ENCODE measurements around the gene CAPN12. TPM values are rescaled to one million over a fixed set of nuclear protein-coding genes. Genes with fewer than 3 reads are reported as not detected.
A peak's percentile ranks its signal among the peaks of the same experiment; 100 is the strongest.

CAPN12 gene
- total and polyA plus RNA-seq, 10 of the 15 experiments (the other 5 are each of a cell fraction or from before 2014, with no cell fraction given) = 0.64 to 4.6 (median 2.0) TPM

DNA sequence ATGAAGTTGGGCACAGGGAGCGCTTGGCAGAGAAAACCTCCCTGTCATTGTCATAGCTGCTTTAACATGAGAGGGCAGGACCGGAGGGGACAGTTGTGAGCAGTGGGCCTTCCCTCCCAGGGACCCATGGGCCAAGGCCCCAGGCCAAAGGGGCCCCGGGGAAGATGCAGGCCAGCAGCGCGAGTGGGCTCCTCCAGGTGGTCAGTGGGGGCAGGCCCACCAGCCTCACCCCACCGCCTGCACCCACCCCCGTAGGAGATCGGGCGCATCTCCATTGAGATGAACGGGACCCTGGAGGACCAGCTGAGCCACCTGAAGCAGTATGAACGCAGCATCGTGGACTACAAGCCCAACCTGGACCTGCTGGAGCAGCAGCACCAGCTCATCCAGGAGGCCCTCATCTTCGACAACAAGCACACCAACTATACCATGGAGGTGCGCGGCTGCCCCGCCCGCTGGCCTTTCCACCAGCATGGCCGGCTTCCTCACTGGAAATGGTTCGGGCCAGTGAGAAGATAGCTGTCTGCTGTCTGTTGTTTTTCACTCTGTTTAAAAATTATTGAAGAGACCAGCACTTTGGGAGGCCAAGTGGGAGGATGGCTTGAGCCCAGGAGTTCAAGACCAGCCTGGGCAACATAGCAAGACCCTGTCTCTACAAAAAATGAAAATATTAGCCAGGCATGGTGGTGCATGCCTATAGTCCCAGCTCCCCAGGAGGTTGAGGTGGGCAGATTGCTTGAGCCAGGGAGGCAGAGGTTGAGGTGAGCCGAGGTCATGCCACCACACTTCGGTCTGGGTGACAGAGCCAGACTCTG lies 18.6 kb downstream of the CAPN12 start (continued):
- TF ChIP-seq, protein P1, sequence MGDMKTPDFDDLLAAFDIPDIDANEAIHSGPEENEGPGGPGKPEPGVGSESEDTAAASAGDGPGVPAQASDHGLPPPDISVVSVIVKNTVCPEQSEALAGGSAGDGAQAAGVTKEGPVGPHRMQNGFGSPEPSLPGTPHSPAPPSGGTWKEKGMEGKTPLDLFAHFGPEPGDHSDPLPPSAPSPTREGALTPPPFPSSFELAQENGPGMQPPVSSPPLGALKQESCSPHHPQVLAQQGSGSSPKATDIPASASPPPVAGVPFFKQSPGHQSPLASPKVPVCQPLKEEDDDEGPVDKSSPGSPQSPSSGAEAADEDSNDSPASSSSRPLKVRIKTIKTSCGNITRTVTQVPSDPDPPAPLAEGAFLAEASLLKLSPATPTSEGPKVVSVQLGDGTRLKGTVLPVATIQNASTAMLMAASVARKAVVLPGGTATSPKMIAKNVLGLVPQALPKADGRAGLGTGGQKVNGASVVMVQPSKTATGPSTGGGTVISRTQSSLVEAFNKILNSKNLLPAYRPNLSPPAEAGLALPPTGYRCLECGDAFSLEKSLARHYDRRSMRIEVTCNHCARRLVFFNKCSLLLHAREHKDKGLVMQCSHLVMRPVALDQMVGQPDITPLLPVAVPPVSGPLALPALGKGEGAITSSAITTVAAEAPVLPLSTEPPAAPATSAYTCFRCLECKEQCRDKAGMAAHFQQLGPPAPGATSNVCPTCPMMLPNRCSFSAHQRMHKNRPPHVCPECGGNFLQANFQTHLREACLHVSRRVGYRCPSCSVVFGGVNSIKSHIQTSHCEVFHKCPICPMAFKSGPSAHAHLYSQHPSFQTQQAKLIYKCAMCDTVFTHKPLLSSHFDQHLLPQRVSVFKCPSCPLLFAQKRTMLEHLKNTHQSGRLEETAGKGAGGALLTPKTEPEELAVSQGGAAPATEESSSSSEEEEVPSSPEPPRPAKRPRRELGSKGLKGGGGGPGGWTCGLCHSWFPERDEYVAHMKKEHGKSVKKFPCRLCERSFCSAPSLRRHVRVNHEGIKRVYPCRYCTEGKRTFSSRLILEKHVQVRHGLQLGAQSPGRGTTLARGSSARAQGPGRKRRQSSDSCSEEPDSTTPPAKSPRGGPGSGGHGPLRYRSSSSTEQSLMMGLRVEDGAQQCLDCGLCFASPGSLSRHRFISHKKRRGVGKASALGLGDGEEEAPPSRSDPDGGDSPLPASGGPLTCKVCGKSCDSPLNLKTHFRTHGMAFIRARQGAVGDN (IDR thresholded peaks at IDR 0.05) = no peak
- TF ChIP-seq NFXL1 (IDR thresholded peaks at IDR 0.05; ENCODE audit: borderline replicate concordance) (no peak), CHD4 (IDR thresholded peaks at IDR 0.05) (no peak), ZNF274 (IDR thresholded peaks at IDR 0.05; ENCODE audit: insufficient read depth, insufficient read length) (no peak), CBX5 (IDR thresholded peaks at IDR 0.05; ENCODE audit: low read depth) (no peak)

- Histone ChIP-seq H3K4me2 (ENCODE audit: control insufficient read depth, insufficient read depth) (no peak overlapping the region), H4K20me1 (ENCODE audit: control insufficient read depth, insufficient read depth) (no peaks in the 10 kb centered on the region), H3K36me3 (ENCODE audit: control insufficient read depth in 2 of 2, insufficient read depth in 2 of 2, low read length in 1 of 2) (peaks cover 21 to 50% of the 10 kb centered on the region in 2 experiments), H3K9me3 (replicated peaks; ENCODE audit: control insufficient read depth, insufficient read depth, low read length) (no peaks in the 10 kb centered on the region), H3K27me3 (replicated peaks in 1 of 2; ENCODE audit: control insufficient read depth in 2 of 2, insufficient read depth in 2 of 2, low read length in 1 of 2) (no peaks in the 10 kb centered on the region), H3K4me3 (no peak overlapping the region), H3K9ac (ENCODE audit: control insufficient read depth, insufficient read depth, low read length) (no peak overlapping the region), H3K4me1 (ENCODE audit: control insufficient read depth, insufficient read depth, low read length) (no peaks in the 10 kb centered on the region), H3K79me2 (ENCODE audit: control insufficient read depth, insufficient read depth, low read length) (no peaks in the 10 kb centered on the region), H2AFZ (ENCODE audit: control insufficient read depth, low read depth, low read length) (no peak overlapping the region), H3K27ac (ENCODE audit: control insufficient read depth, insufficient read depth) (no peak overlapping the region)
- FAIRE-seq = no peak
- 95% methylated on average over 42 of the region's 42 CpGs for WGBS (ENCODE audit: insufficient coverage, insufficient replicate concordance, low lambda C conversion rate, missing lambda C conversion rate)
- no peak for ATAC-seq
- BruUV-seq (replicated peaks) = TSS peak; percentile 47
- ChIA-PET SMC1A (ENCODE audit: uncharacterized antibody, unreplicated experiment) (interaction anchor here (1.4 kb wide), 1 partner anchor 179 kb away, joined by 5 read pairs; no protein-coding TSS in a partner anchor), POLR2A (interaction anchor here (0.7 kb wide), 1 partner anchor 9 kb away, joined by 3 read pairs; no protein-coding TSS in a partner anchor), CTCF (interaction anchor here (1.8 kb wide), 1 partner anchor 206 kb away, joined by 7 read pairs; the partner anchor contains the start of genes MRPS12 and SARS2), RAD21 (ENCODE audit: unreplicated experiment) (no interaction called here)
- no peak for DNase-seq (ENCODE audit: low read depth, low spot score)
- intact Hi-C loops (cut with micrococcal nuclease; ENCODE audit: unreplicated experiment) (no loop called here), in situ Hi-C loops (cut with MboI) (no loop called here)
- TF ChIP-seq ATF2 (IDR thresholded peaks at IDR 0.05; ENCODE audit: low read length) (no peak), SMAD5 (IDR thresholded peaks at IDR 0.05; ENCODE audit: low read depth) (no peak)
- TF ChIP-seq, protein P2, sequence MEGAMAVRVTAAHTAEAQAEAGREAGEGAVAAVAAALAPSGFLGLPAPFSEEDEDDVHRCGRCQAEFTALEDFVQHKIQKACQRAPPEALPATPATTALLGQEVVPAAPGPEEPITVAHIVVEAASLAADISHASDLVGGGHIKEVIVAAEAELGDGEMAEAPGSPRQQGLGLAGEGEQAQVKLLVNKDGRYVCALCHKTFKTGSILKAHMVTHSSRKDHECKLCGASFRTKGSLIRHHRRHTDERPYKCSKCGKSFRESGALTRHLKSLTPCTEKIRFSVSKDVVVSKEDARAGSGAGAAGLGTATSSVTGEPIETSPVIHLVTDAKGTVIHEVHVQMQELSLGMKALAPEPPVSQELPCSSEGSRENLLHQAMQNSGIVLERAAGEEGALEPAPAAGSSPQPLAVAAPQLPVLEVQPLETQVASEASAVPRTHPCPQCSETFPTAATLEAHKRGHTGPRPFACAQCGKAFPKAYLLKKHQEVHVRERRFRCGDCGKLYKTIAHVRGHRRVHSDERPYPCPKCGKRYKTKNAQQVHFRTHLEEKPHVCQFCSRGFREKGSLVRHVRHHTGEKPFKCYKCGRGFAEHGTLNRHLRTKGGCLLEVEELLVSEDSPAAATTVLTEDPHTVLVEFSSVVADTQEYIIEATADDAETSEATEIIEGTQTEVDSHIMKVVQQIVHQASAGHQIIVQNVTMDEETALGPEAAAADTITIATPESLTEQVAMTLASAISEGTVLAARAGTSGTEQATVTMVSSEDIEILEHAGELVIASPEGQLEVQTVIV (IDR thresholded peaks at IDR 0.05; ENCODE audit: borderline replicate concordance, partially characterized antibody) = no peak
Measured at GRCh38 chr19:38723990-38724854, 20.1 kb downstream of the CAPN12 start.

All from GM12878 (cell line).